ENCODE measurements around the gene TLX3. TPM values are rescaled to one million over a fixed set of nuclear protein-coding genes. Genes with fewer than 3 reads are reported as not detected.

The TLX3 gene
- total and polyA plus RNA-seq, 2 of the 8 experiments (the other 6 are each of a cell fraction or from before 2014, with no cell fraction given), result not detected

- Histone ChIP-seq H3K18ac (ENCODE audit: extremely low read depth, low read length) (no peak overlapping the region), H3K14ac (ENCODE audit: insufficient read length) (no peak overlapping the region), H2AFZ (ENCODE audit: low read length) (no peak overlapping the region), H3K9me3 (ENCODE audit: insufficient read depth in 2 of 2, low read depth in 1 of 2, low read length in 1 of 2) (no peaks in the 10 kb centered on the region), H3K23ac (ENCODE audit: insufficient read length) (no peak overlapping the region), H2BK15ac (ENCODE audit: low read length) (no peak overlapping the region), H2AK5ac (ENCODE audit: low read depth, low read length) (no peak overlapping the region), H4K5ac (ENCODE audit: insufficient read length, low read depth, low read length) (no peak overlapping the region), H3K27me3 (replicated peaks in 1 of 4; ENCODE audit: control insufficient read depth in 3 of 4, extremely low read depth in 1 of 4, insufficient read depth in 3 of 4, low read length in 3 of 4) (peaks cover 1 to 27% (median 19%) of the 10 kb centered on the region in 4 experiments), H2BK120ac (replicated peaks; ENCODE audit: low read depth, low read length) (no peak overlapping the region), H4K20me1 (replicated peaks in 1 of 2; ENCODE audit: control insufficient read depth in 1 of 2, insufficient read depth in 2 of 2, low read length in 2 of 2) (no peaks in the 10 kb centered on the region), H3K36me3 (ENCODE audit: control insufficient read depth in 2 of 4, insufficient read depth in 4 of 4, low read length in 3 of 4) (no peaks in the 10 kb centered on the region), H3K27ac (ENCODE audit: low read depth, low read length) (no peak overlapping the region), H4K8ac (ENCODE audit: extremely low read depth, insufficient read depth, low read length) (no peak overlapping the region), H2BK5ac (ENCODE audit: low read depth, low read length) (no peak overlapping the region), H4K91ac (replicated peaks; ENCODE audit: insufficient read length, low read length) (no peak overlapping the region), H3K4me1 (replicated peaks in 1 of 4; ENCODE audit: control insufficient read depth in 3 of 4, insufficient read depth in 4 of 4, low read length in 3 of 4) (peaks cover 0 to 6% (median under 1%) of the 10 kb centered on the region in 4 experiments; a peak in 1 of 7 replicates), H3K56ac (replicated peaks; ENCODE audit: insufficient read length, low read depth, low read length) (no peak overlapping the region), H2BK20ac (ENCODE audit: low read length) (no peak overlapping the region), H3K4ac (replicated peaks; ENCODE audit: insufficient read length, low read depth, low read length) (no peak overlapping the region), H3K79me2 (ENCODE audit: control insufficient read depth in 1 of 2, insufficient read depth in 2 of 2, low read length in 2 of 2) (no peaks in the 10 kb centered on the region), H3K23me2 (ENCODE audit: low read depth, low read length) (no peaks in the 10 kb centered on the region), H2BK12ac (ENCODE audit: low read depth, low read length) (no peak overlapping the region), H3K4me2 (ENCODE audit: insufficient read depth in 1 of 2, low read depth in 2 of 2, low read length in 2 of 2) (no peak overlapping the region; a peak in 1 of 4 replicates), H3K79me1 (ENCODE audit: low read depth, low read length) (no peaks in the 10 kb centered on the region), H3K9ac (replicated peaks in 1 of 4; ENCODE audit: extremely low read depth in 1 of 4, low read depth in 3 of 4, low read length in 3 of 4) (no peak overlapping the region), H3K4me3 (ENCODE audit: extremely low read depth in 1 of 4, insufficient read depth in 2 of 4, low read depth in 3 of 4, low read length in 4 of 4) (no peak overlapping the region)
- WGBS, 2 experiments (ENCODE audit: extremely low coverage in 1 of 2, insufficient coverage in 1 of 2, insufficient read length in 1 of 2, insufficient replicate concordance in 2 of 2, low coverage in 1 of 2, low lambda C conversion rate in 2 of 2, missing lambda C conversion rate in 1 of 2), result 81% methylated on average over 8 of the region's 8 CpGs; no CpG with 5 or more reads in 1 of the 2 experiments
- DNase-seq (ENCODE audit: low read depth in 1 of 2, low spot score in 2 of 2), result no peak
- FAIRE-seq, result no peak
- ChIA-PET POLR2A (ENCODE audit: partially characterized antibody) (interaction anchor here (0.9 to 1.4 kb wide), 3 partner anchors 17 to 52 kb away, joined by 3 to 4 read pairs (median 3); partner anchors contain the start of gene NPM1), CTCF (ENCODE audit: partially characterized antibody) (interaction anchor here (0.8 to 2.5 kb wide), 12 partner anchors 12 to 133 kb away, joined by 3 to 13 read pairs (median 4); partner anchors contain the start of gene TLX3)
- TF ChIP-seq BACH1 (IDR thresholded peaks at IDR 0.05; ENCODE audit: low read length) (no peak), TEAD4 (IDR thresholded peaks at IDR 0.05; ENCODE audit: low read depth, low read length) (no peak), RNF2 (IDR thresholded peaks at IDR 0.05; ENCODE audit: borderline replicate concordance, low read depth, low read length, missing control alignments, poor library complexity, severe bottlenecking) (no peak), KDM5A (IDR thresholded peaks at IDR 0.05; ENCODE audit: low read length) (no peak), CBX5 (IDR thresholded peaks at IDR 0.05; ENCODE audit: low read depth, low read length) (no peak), RXRA (IDR thresholded peaks at IDR 0.05; ENCODE audit: insufficient read depth, low read depth, low read length) (no peak), SP4 (IDR thresholded peaks at IDR 0.05; ENCODE audit: low read length) (no peak), SUZ12 (IDR thresholded peaks at IDR 0.05; ENCODE audit: low read length) (no peak), EP300 (IDR thresholded peaks at IDR 0.05; ENCODE audit: borderline replicate concordance in 1 of 2, low read depth in 2 of 2, low read length in 2 of 2) (no peak), CTBP2 (IDR thresholded peaks at IDR 0.05; ENCODE audit: borderline replicate concordance, insufficient read depth, insufficient read length, low read length) (no peak), POLR2AphosphoS5 (IDR thresholded peaks at IDR 0.05; ENCODE audit: low read depth, low read length) (no peak), ATF3 (IDR thresholded peaks at IDR 0.05; ENCODE audit: insufficient read depth, low read depth, low read length) (no peak), SIX5 (IDR thresholded peaks at IDR 0.05; ENCODE audit: low read depth, low read length) (no peak)
These were observed 26.6 kb downstream of the TLX3 start for GRCh38 chr5:171335616-171336015.

Measured in H1 (cell line).